ENCODE measurements around the gene RXFP2. TPM values are rescaled to one million over a fixed set of nuclear protein-coding genes. Genes with fewer than 3 reads are reported as not detected.

The RXFP2 gene
- total RNA-seq, 2 donors from 2014 or later, result not detected

GRCh38 chr13:31814536-31814935, 75.2 kb downstream of the RXFP2 start:
- H3K27me3 ChIP-seq, result no peaks in the 10 kb centered on the region
- DNase-seq (ENCODE audit: low spot score), result no peak
- H3K36me3 ChIP-seq, result no peaks in the 10 kb centered on the region
- no peak overlapping the region for H3K27ac ChIP-seq
- no peak overlapping the region for H3K4me3 ChIP-seq
- TF ChIP-seq CTCF (IDR thresholded peaks at IDR 0.05), result no peak
- H3K9me3 ChIP-seq, result peaks cover 0 to 22% of the 10 kb centered on the region in 2 donors
- H3K4me1 ChIP-seq, result no peaks in the 10 kb centered on the region

GRCh38 chr13:31815361-31816144, 76.2 kb downstream of the RXFP2 start:
- H3K27me3 ChIP-seq, result no peaks in the 10 kb centered on the region
- H3K9me3 ChIP-seq, result peaks cover 0 to 22% of the 10 kb centered on the region in 2 donors
- no peak overlapping the region for H3K4me3 ChIP-seq
- DNase-seq (ENCODE audit: low spot score), result no peak
- no peaks in the 10 kb centered on the region for H3K4me1 ChIP-seq
- no peaks in the 10 kb centered on the region for H3K36me3 ChIP-seq
- no peak for TF ChIP-seq CTCF (IDR thresholded peaks at IDR 0.05)
- H3K27ac ChIP-seq, result no peak overlapping the region

- Histone ChIP-seq H3K36me3 (no peaks in the 10 kb centered on the region), H3K4me1 (no peaks in the 10 kb centered on the region), H3K9me3 (peaks cover 0 to 22% of the 10 kb centered on the region in 2 donors), H3K27ac (no peak overlapping the region), H3K4me3 (no peak overlapping the region), H3K27me3 (no peaks in the 10 kb centered on the region)
- no peak for TF ChIP-seq CTCF (IDR thresholded peaks at IDR 0.05)
- no peak for DNase-seq (ENCODE audit: low spot score)
Observed at GRCh38 chr13:31818236-31818635, 78.9 kb downstream of the RXFP2 start.

GRCh38 chr13:31824705-31825517, 85.6 kb downstream of the RXFP2 start:
- Histone ChIP-seq H3K4me3 (no peak overlapping the region), H3K36me3 (no peaks in the 10 kb centered on the region), H3K27ac (no peak overlapping the region), H3K27me3 (no peaks in the 10 kb centered on the region), H3K9me3 (no peaks in the 10 kb centered on the region), H3K4me1 (no peaks in the 10 kb centered on the region)
- DNase-seq (ENCODE audit: low spot score), result no peak
- TF ChIP-seq CTCF (IDR thresholded peaks at IDR 0.05), result peak; percentile 15 to 58

GRCh38 chr13:31826521-31826920, 87.2 kb downstream of the RXFP2 start:
- no peak overlapping the region for H3K4me3 ChIP-seq

More at GRCh38 chr13:31826521-31826920, 87.2 kb downstream of the RXFP2 start:
- Histone ChIP-seq H3K9me3 (no peaks in the 10 kb centered on the region), H3K4me1 (no peaks in the 10 kb centered on the region), H3K27ac (no peak overlapping the region), H3K36me3 (no peaks in the 10 kb centered on the region), H3K27me3 (no peaks in the 10 kb centered on the region)
- TF ChIP-seq CTCF (IDR thresholded peaks at IDR 0.05), result no peak
- no peak for DNase-seq (ENCODE audit: low spot score)
